ENCODE results near the gene TTLL11. TPM values are rescaled to one million over a fixed set of nuclear protein-coding genes. Genes with fewer than 3 reads are reported as not detected.

Gene TTLL11
- total and polyA plus RNA-seq, 2 of the 8 experiments (the other 6 are each of a cell fraction or from before 2014, with no cell fraction given): 0.56 to 0.80 TPM

- no peak for TF ChIP-seq PHF8 (conservative IDR thresholded peaks at IDR 0.05; ENCODE audit: low read depth, low read length)
- no peak for TF ChIP-seq ATF3 (IDR thresholded peaks at IDR 0.05; ENCODE audit: insufficient read depth, low read depth, low read length)
- TF ChIP-seq SP2 (IDR thresholded peaks at IDR 0.05; ENCODE audit: low read length): no peak
- TF ChIP-seq KDM4A (IDR thresholded peaks at IDR 0.05; ENCODE audit: low read depth, low read length, severe bottlenecking): no peak
- TF ChIP-seq HDAC2 (IDR thresholded peaks at IDR 0.05; ENCODE audit: borderline replicate concordance in 1 of 2, low read depth in 2 of 2, low read length in 2 of 2): no peak
Observed at GRCh38 chr9:121776001-121776738, 316.9 kb downstream of the TTLL11 start (continued).

Data from H1 (cell line).